BLaER1 treated with 17β-estradiol and CSF1 and Interleukin-3, amounts not matched to agents 10 nM and 100 nM (cell line): Measurements from ENCODE around the gene ECD.
A peak's percentile ranks its signal among the peaks of the same experiment; 100 is the strongest.
"Not testable (repeated sequence)": the region's sequence is repeated elsewhere in the genome, so short reads cannot be mapped to it uniquely, and the experiment has no call there.

ENCODE experiments used
- H3K27ac ChIP-seq, 11 experiments: shearing (Covaris generic); formaldehyde crosslinking; 2 replicates each; pipeline ENCODE4 v1.8.1; 2022
- H3K27me3 ChIP-seq, 11 experiments: shearing (Covaris generic); formaldehyde crosslinking; 2 replicates each; pipeline ENCODE4 v1.8.1; 2022
- H3K36me3 ChIP-seq, 11 experiments: shearing (Covaris generic); formaldehyde crosslinking; 2 replicates each; pipeline ENCODE4 v1.8.1; 2022
- H3K4me1 ChIP-seq, 10 experiments: shearing (Covaris generic); formaldehyde crosslinking; 2 replicates each; pipeline ENCODE4 v1.8.1; 2022
- H3K4me2 ChIP-seq, 11 experiments: shearing (Covaris generic); formaldehyde crosslinking; 2 replicates each; pipeline ENCODE4 v1.8.1; 2022
- H3K4me3 ChIP-seq, 10 experiments: shearing (Covaris generic); formaldehyde crosslinking; 2 replicates each; pipeline ENCODE4 v1.8.1; 2022
- H3K9ac ChIP-seq, 11 experiments: shearing (Covaris generic); formaldehyde crosslinking; 2 replicates each; pipeline ENCODE4 v1.8.1; 2022
- H3K9me3 ChIP-seq, 11 experiments: shearing (Covaris generic); formaldehyde crosslinking; replicated peaks in 1 of 11; 2 replicates each; pipeline ENCODE4 v1.8.1; 2022
- H4K20me1 ChIP-seq, 11 experiments: shearing (Covaris generic); formaldehyde crosslinking; 2 replicates each; pipeline ENCODE4 v1.8.1; 2022
- Cebpa-rat ChIP-seq, 11 experiments: shearing (Covaris generic); IDR thresholded peaks; 2 replicates each; pipeline ENCODE4 v1.8.1; 2022

ECD gene

GRCh38 chr10:73117976-73118743 is 49.6 kb downstream of the ECD start:
- Histone ChIP-seq H4K20me1 (no peaks in the 10 kb centered on the region), H3K9ac (peak overlapping the region; percentile 18 to 67 (median 45); a peak in 18 of 22 replicates), H3K36me3 (peaks cover 6 to 59% (median 26%) of the 10 kb centered on the region in 11 experiments; a peak in 21 of 22 replicates), H3K27ac (peak overlapping the region in 10 of 11 experiments; percentile 18 to 80 (median 52); a peak in 20 of 22 replicates), H3K27me3 (no peaks in the 10 kb centered on the region), H3K4me1 (peaks cover 12 to 52% (median 25%) of the 10 kb centered on the region in 10 experiments), H3K4me3 (peak overlapping the region in 3 of 10 experiments; percentile 3 to 32 (median 4); a peak in 2 of 20 replicates), H3K9me3 (no peaks in the 10 kb centered on the region), H3K4me2 (peak overlapping the region; percentile 43 to 82 (median 73))
- TF ChIP-seq Cebpa-rat (IDR thresholded peaks at IDR 0.05), result no peak

- no peak for TF ChIP-seq Cebpa-rat (IDR thresholded peaks at IDR 0.05)
- Histone ChIP-seq H3K4me2 (peak overlapping the region in 3 of 11 experiments; percentile 15 to 73 (median 28); a peak in 4 of 22 replicates), H4K20me1 (no peaks in the 10 kb centered on the region), H3K36me3 (peaks cover 0 to 39% (median 18%) of the 10 kb centered on the region in 11 experiments; a peak in 19 of 22 replicates), H3K4me1 (peaks cover 19 to 64% (median 36%) of the 10 kb centered on the region in 10 experiments), H3K27ac (peak overlapping the region in 1 of 11 experiments; percentile 21; a peak in 1 of 22 replicates), H3K9me3 (no peaks in the 10 kb centered on the region), H3K9ac (no peak overlapping the region), H3K27me3 (no peaks in the 10 kb centered on the region), H3K4me3 (no peak overlapping the region)
Measured at GRCh38 chr10:73116017-73116416, 51.8 kb downstream of the ECD start.

GRCh38 chr10:73113551-73113950 is 54.3 kb downstream of the ECD start:
- H3K4me3 ChIP-seq, result no peak overlapping the region
- no peak overlapping the region for H3K9ac ChIP-seq
- H4K20me1 ChIP-seq, result no peaks in the 10 kb centered on the region
- peaks cover 10 to 14% (median 13%) of the 10 kb centered on the region in 11 experiments; a peak in 21 of 22 replicates for H3K9me3 ChIP-seq
- H3K4me1 ChIP-seq, result peaks cover 17 to 54% (median 28%) of the 10 kb centered on the region in 10 experiments
- TF ChIP-seq Cebpa-rat (IDR thresholded peaks at IDR 0.05), result no peak
- no peak overlapping the region for H3K27ac ChIP-seq
- no peaks in the 10 kb centered on the region for H3K27me3 ChIP-seq
- H3K36me3 ChIP-seq, result peaks cover 13 to 35% (median 26%) of the 10 kb centered on the region in 11 experiments
- no peak overlapping the region for H3K4me2 ChIP-seq

GRCh38 chr10:73112032-73112431 is 55.8 kb downstream of the ECD start:
- H3K27me3 ChIP-seq, H4K20me1 ChIP-seq: not testable (repeated sequence)
- Histone ChIP-seq H3K27ac (peak overlapping the region; percentile 72 to 92 (median 87)), H3K9me3 (peaks cover 10 to 15% (median 13%) of the 10 kb centered on the region in 11 experiments; a peak in 21 of 22 replicates), H3K4me3 (peak overlapping the region in 2 of 10 experiments; percentile 62 to 67; a peak in 3 of 20 replicates), H3K9ac (peak overlapping the region; percentile 76 to 87 (median 82); a peak in 14 of 22 replicates), H3K4me1 (peaks cover 8 to 39% (median 16%) of the 10 kb centered on the region in 10 experiments), H3K36me3 (peaks cover 16 to 49% (median 33%) of the 10 kb centered on the region in 11 experiments), H3K4me2 (peak overlapping the region; percentile 72 to 97 (median 87); a peak in 21 of 22 replicates)

GRCh38 chr10:73110345-73110849 is 57.4 kb downstream of the ECD start, which contains the start of gene NUDT13:
NUDT13 (plus strand) TSS chr10:73110455; CDS start chr10:73114366, 3,911 bp downstream.
- Histone ChIP-seq H3K4me3 (peak within 1 kb of the TSS; percentile 55 to 73 (median 64)), H3K36me3 (peaks cover 8 to 44% (median 25%) of the 10 kb centered on the region in 11 experiments; a peak in 21 of 22 replicates), H3K4me1 (peaks cover 8 to 26% (median 13%) of the 10 kb centered on the region in 10 experiments), H3K27me3 (no peaks in the 10 kb centered on the region), H3K9ac (peak within 1 kb of the TSS; percentile 76 to 87 (median 82)), H3K27ac (peak within 1 kb of the TSS; percentile 72 to 92 (median 87)), H3K9me3 (peaks cover 10 to 15% (median 13%) of the 10 kb centered on the region in 11 experiments; a peak in 21 of 22 replicates), H3K4me2 (peak within 1 kb of the TSS; percentile 72 to 97 (median 87)), H4K20me1 (no peaks in the 10 kb centered on the region)
- TF ChIP-seq Cebpa-rat (IDR thresholded peaks at IDR 0.05), result no peak

- Histone ChIP-seq H3K9me3 (peaks cover 10 to 15% (median 13%) of the 10 kb centered on the region in 11 experiments; a peak in 21 of 22 replicates), H3K4me1 (peaks cover 8 to 20% (median 13%) of the 10 kb centered on the region in 10 experiments), H3K36me3 (peaks cover 8 to 36% (median 26%) of the 10 kb centered on the region in 11 experiments; a peak in 21 of 22 replicates)
- not testable (repeated sequence) for H3K4me3 ChIP-seq, H4K20me1 ChIP-seq, H3K27me3 ChIP-seq, H3K27ac ChIP-seq, H3K9ac ChIP-seq, H3K4me2 ChIP-seq
Measured at GRCh38 chr10:73109248-73109652, 58.6 kb downstream of the ECD start.

GRCh38 chr10:73106301-73106700 is 61.5 kb downstream of the ECD start:
- H3K27me3 ChIP-seq, result no peaks in the 10 kb centered on the region
- no peak overlapping the region for H3K9ac ChIP-seq
- H3K9me3 ChIP-seq, result peaks cover 10 to 15% (median 13%) of the 10 kb centered on the region in 11 experiments; a peak in 21 of 22 replicates
- no peak overlapping the region for H3K4me2 ChIP-seq
- H3K27ac ChIP-seq, result no peak overlapping the region
- no peak overlapping the region for H3K4me3 ChIP-seq
- H3K36me3 ChIP-seq, result peaks cover 8 to 44% (median 31%) of the 10 kb centered on the region in 11 experiments; a peak in 21 of 22 replicates
- no peak for TF ChIP-seq Cebpa-rat (IDR thresholded peaks at IDR 0.05)
- no peaks in the 10 kb centered on the region for H4K20me1 ChIP-seq
- peaks cover 0 to 11% (median 3%) of the 10 kb centered on the region in 10 experiments; a peak in 15 of 20 replicates for H3K4me1 ChIP-seq

- Histone ChIP-seq H3K27me3 (no peaks in the 10 kb centered on the region), H4K20me1 (peaks cover 0 to 11% (median 6%) of the 10 kb centered on the region in 11 experiments; a peak in 13 of 22 replicates), H3K9me3 (no peaks in the 10 kb centered on the region), H3K4me2 (peak overlapping the region in 3 of 11 experiments; percentile 29 to 78 (median 68); a peak in 6 of 22 replicates), H3K27ac (peak overlapping the region in 3 of 11 experiments; percentile 43 to 60 (median 45); a peak in 6 of 22 replicates), H3K36me3 (peaks cover 0 to 28% (median 20%) of the 10 kb centered on the region in 11 experiments; a peak in 19 of 22 replicates), H3K9ac (no peak overlapping the region), H3K4me3 (no peak overlapping the region), H3K4me1 (peaks cover 11 to 33% (median 20%) of the 10 kb centered on the region in 10 experiments)
- no peak for TF ChIP-seq Cebpa-rat (IDR thresholded peaks at IDR 0.05)
Measured at GRCh38 chr10:73099141-73099540, 68.7 kb downstream of the ECD start.
